Left ventricle myocardium superior (tissue), 1 donor: ENCODE measurements around the gene CAPN11. TPM values are rescaled to one million over a fixed set of nuclear protein-coding genes. Genes with fewer than 3 reads are reported as not detected.

Source experiments
- ATAC-seq: fragments of 200-7000 bp; cut with Tn5 transposase; one replicate; pipeline ENCODE4 v1.9.1; 2020; ENCODE audit warnings: mild to moderate bottlenecking, moderate library complexity
- DNase-seq: peaks from one replicate; pipeline ENCODE4 v3.0.0-alpha.2; 2020
- intact Hi-C: fragments of 100-400 bp; cut with micrococcal nuclease; formaldehyde crosslinking; loops from one replicate; pipeline ENCODE4 v1.11.0; 2022
- total RNA-seq: library from RNA; stranded (reverse); fragmentation: NEBNext Ultra II Directional; extraction: Animal tissue kit (Norgen Biotek cat#: 25700); gene quantifications from one replicate; pipeline ENCODE4 v1.2.1, GENCODE V29; 2021
- donor health status: DM: no; HTN: yes; CAD: no; lungs with severe emphysema.

The CAPN11 gene
- total RNA-seq, 1 donor from 2014 or later, result 0.40 TPM

GRCh38 chr6:44232676-44233566 lies 74.3 kb downstream of the CAPN11 start:
- peak; percentile 40 for DNase-seq
- intact Hi-C loops, result no loop called here
- no peak for ATAC-seq

GRCh38 chr6:44233567-44234100 lies 75.0 kb downstream of the CAPN11 start:
- DNase-seq, result peak; percentile 46
- peak; percentile 41 for ATAC-seq
- intact Hi-C loops, result no loop called here

Other genes starting within 250 kb of the CAPN11 start
- gene MRPL14, start 31.4 kb upstream of the CAPN11 start, total RNA-seq, result 38.8 TPM
- 47.3 TPM for gene TMEM63B, start 31.3 kb upstream of the CAPN11 start, total RNA-seq
- 0.67 TPM for gene MYMX, start 58.1 kb downstream of the CAPN11 start, total RNA-seq
- gene SLC29A1, start 64.8 kb downstream of the CAPN11 start, total RNA-seq, result 217 TPM
- gene HSP90AB1, start 88.3 kb downstream of the CAPN11 start, total RNA-seq, result 873 TPM
- 20.0 TPM for gene SLC35B2, start 98.7 kb downstream of the CAPN11 start, total RNA-seq
- 3.1 TPM for gene NFKBIE, start 106.7 kb downstream of the CAPN11 start, total RNA-seq
- gene TMEM151B, start 111.6 kb downstream of the CAPN11 start, total RNA-seq, result not detected
- gene AARS2, start 154.5 kb downstream of the CAPN11 start, total RNA-seq, result 11.5 TPM
- not detected for gene SPATS1, start 183.8 kb downstream of the CAPN11 start, total RNA-seq
- gene CDC5L, start 228.9 kb downstream of the CAPN11 start, total RNA-seq, result 20.1 TPM